Right ventricle myocardium inferior (tissue), 1 donor: Measurements from ENCODE around the gene ACOT7. TPM values are rescaled to one million over a fixed set of nuclear protein-coding genes. Genes with fewer than 3 reads are reported as not detected.

Experiments
- ATAC-seq: fragments of 200-7000 bp; cut with Tn5 transposase; one replicate; pipeline ENCODE4 v1.9.1; 2020; ENCODE audit warnings: mild to moderate bottlenecking, moderate library complexity
- DNase-seq: peaks from one replicate; pipeline ENCODE4 v3.0.0; 2021; ENCODE audit errors: missing footprints
- intact Hi-C: fragments of 100-400 bp; cut with DNase I; formaldehyde crosslinking; loops from one replicate; pipeline ENCODE4 v1.11.0; 2022
- total RNA-seq: library from RNA; stranded (reverse); fragmentation: NEBNext Ultra II Directional; extraction: Animal tissue kit (Norgen Biotek cat#: 25700); gene quantifications from one replicate; pipeline ENCODE4 v1.2.1, GENCODE V29; 2021
- donor health status: DM: no; HTN: yes; CAD: no; lungs with severe emphysema.

Gene ACOT7
- total RNA-seq, 1 donor from 2014 or later = 9.8 TPM

- DNase-seq (no peak), ATAC-seq (no peak)
- intact Hi-C loops = no loop called here
Measured at GRCh38 chr1:6249739-6250689, 143.6 kb downstream of the ACOT7 start.

GRCh38 chr1:6248932-6249738, 144.4 kb downstream of the ACOT7 start:
- DNase-seq = no peak
- intact Hi-C loops = no loop called here
- no peak for ATAC-seq

- intact Hi-C loops = no loop called here
- no peak for ATAC-seq
- DNase-seq = no peak
Measured at GRCh38 chr1:6248161-6248776, 145.3 kb downstream of the ACOT7 start.

GRCh38 chr1:6247651-6248050, 145.9 kb downstream of the ACOT7 start:
- DNase-seq (no peak), ATAC-seq (no peak)
- intact Hi-C loops = loop anchor here (1.0 to 2.0 kb wide), 2 partner anchors 96 to 157 kb away; no protein-coding TSS in a partner anchor

- intact Hi-C loops = loop anchor here (1.0 to 2.0 kb wide), 2 partner anchors 97 to 158 kb away; no protein-coding TSS in a partner anchor
- ATAC-seq = peak; percentile 67
- peak; percentile 90 for DNase-seq
Measured at GRCh38 chr1:6246497-6247467, 146.8 kb downstream of the ACOT7 start.

GRCh38 chr1:6245869-6246496, 147.6 kb downstream of the ACOT7 start:
- intact Hi-C loops = loop anchor here (1.0 to 2.0 kb wide), 2 partner anchors 159 to 194 kb away; no protein-coding TSS in a partner anchor
- no peak for ATAC-seq
- DNase-seq = peak; percentile 65

GRCh38 chr1:6245086-6245868, 148.3 kb downstream of the ACOT7 start:
- intact Hi-C loops = loop anchor here (1.0 kb wide), 1 partner anchor 193 kb away; no protein-coding TSS in a partner anchor
- DNase-seq = peak; percentile 88
- peak; percentile 78 for ATAC-seq

GRCh38 chr1:6244401-6245049, 149.0 kb downstream of the ACOT7 start:
- intact Hi-C loops = loop anchor here (1.0 kb wide), 1 partner anchor 192 kb away; no protein-coding TSS in a partner anchor
- DNase-seq = peak; percentile 33
- ATAC-seq = no peak

- DNase-seq = no peak
- no peak for ATAC-seq
- intact Hi-C loops = no loop called here
Measured at GRCh38 chr1:6243993-6244392, 149.6 kb downstream of the ACOT7 start, which contains the start of gene HES3. TSS of gene HES3 (plus strand) at chr1:6244179. CDS start at chr1:6244366, 187 bp downstream.

- ATAC-seq = no peak
- intact Hi-C loops = no loop called here
Measured at GRCh38 chr1:6243053-6243834, 150.3 kb downstream of the ACOT7 start.

GRCh38 chr1:6241887-6242740, 151.5 kb downstream of the ACOT7 start:
- ATAC-seq = no peak
- intact Hi-C loops = loop anchor here (1.0 kb wide), 1 partner anchor 37 kb away; no protein-coding TSS in a partner anchor
- DNase-seq = no peak

More at GRCh38 chr1:6243053-6243834, 150.3 kb downstream of the ACOT7 start:
- peak; percentile 49 for DNase-seq

GRCh38 chr1:6241107-6241886, 152.3 kb downstream of the ACOT7 start:
- no peak for ATAC-seq
- DNase-seq = peak; percentile 41
- intact Hi-C loops = no loop called here

- no peak for ATAC-seq
- no peak for DNase-seq
- intact Hi-C loops = loop anchor here (5.0 kb wide), 1 partner anchor 43 kb away; the partner anchor contains the start of gene RPL22
Measured at GRCh38 chr1:6239950-6240768, 153.4 kb downstream of the ACOT7 start.
